WTC11 (cell line): ENCODE data around the gene APOBEC3F.

ENCODE experiments used
- CTCF ChIP-seq: fragments of 200-600 bp; IDR thresholded peaks from 2 replicates; pipeline ENCODE4 v1.8.0; 2022; ENCODE audit warnings: antibody characterized with exemption
- FOXP1 ChIP-seq: sonication (generic); formaldehyde crosslinking; IDR thresholded peaks from 2 replicates; pipeline ENCODE4 v1.8.0; 2022; ENCODE audit warnings: missing genetic modification reagents, mild to moderate bottlenecking, moderate library complexity, borderline replicate concordance
- MAX ChIP-seq: sonication (generic); formaldehyde crosslinking; IDR thresholded peaks from 2 replicates; pipeline ENCODE4 v1.8.0; 2022; ENCODE audit warnings: mild to moderate bottlenecking, missing genetic modification reagents
- NFYB ChIP-seq: sonication (generic); formaldehyde crosslinking; conservative IDR thresholded peaks from 2 replicates; pipeline ENCODE4 v1.8.0; 2022; ENCODE audit warnings: low read depth, missing genetic modification reagents
- PRRX2 ChIP-seq: fragments of 250-450 bp; sonication (Bioruptor Pico); IDR thresholded peaks from 2 replicates; pipeline ENCODE4 v1.8.0; 2021; ENCODE audit warnings: mild to moderate bottlenecking
- SMAD3 ChIP-seq: sonication (generic); formaldehyde crosslinking; IDR thresholded peaks from 2 replicates; pipeline ENCODE4 v1.8.0; 2022; ENCODE audit warnings: missing genetic modification reagents, mild to moderate bottlenecking, borderline replicate concordance
- SP1 ChIP-seq: sonication (generic); formaldehyde crosslinking; conservative IDR thresholded peaks from 2 replicates; pipeline ENCODE4 v1.8.1; 2022; ENCODE audit warnings: missing genetic modification reagents
- USF2 ChIP-seq: sonication (generic); formaldehyde crosslinking; IDR thresholded peaks from 2 replicates; pipeline ENCODE4 v1.8.1; 2023; ENCODE audit warnings: mild to moderate bottlenecking, missing genetic modification reagents, moderate library complexity
- ZNF423 ChIP-seq: fragments of 250-450 bp; sonication (Bioruptor Pico); IDR thresholded peaks from 2 replicates; pipeline ENCODE4 v2.1.2; 2022; ENCODE audit warnings: mild to moderate bottlenecking, moderate library complexity

GRCh38 chr22:39088685-39089032 lies 48.0 kb downstream of the APOBEC3F start:
- no peak for TF ChIP-seq CTCF
- TF ChIP-seq USF2 = no peak
- no peak for TF ChIP-seq MAX (CRISPR knock-in tag)
- TF ChIP-seq PRRX2 (CRISPR knock-in tag) = no peak
- no peak for TF ChIP-seq NFYB (CRISPR knock-in tag)
- no peak for TF ChIP-seq SMAD3
- TF ChIP-seq SP1 (CRISPR knock-in tag) = no peak
- TF ChIP-seq ZNF423 (CRISPR knock-in tag) = no peak
- TF ChIP-seq FOXP1 (CRISPR knock-in tag) = no peak
